Chondrocyte (in vitro differentiated cells): ENCODE results near the gene RNPS1. TPM values are rescaled to one million over a fixed set of nuclear protein-coding genes. Genes with fewer than 3 reads are reported as not detected.

Source experiments
- DNase-seq: peaks from one replicate; pipeline ENCODE4 v3.0.0; 2021; ENCODE audit warnings: mixed read lengths, low spot score
- H3K27ac Mint-ChIP-seq: one replicate; pipeline ENCODE4 v1.8.0; 2021; ENCODE audit warnings: mild to moderate bottlenecking, moderate library complexity, mixed read lengths; ENCODE audit not compliant: unreplicated experiment
- H3K27me3 Mint-ChIP-seq: 2 replicates; pipeline ENCODE4 v1.8.0; 2021; ENCODE audit warnings: low read depth, mixed read lengths
- H3K36me3 Mint-ChIP-seq: 2 replicates; pipeline ENCODE4 v1.8.0; 2021; ENCODE audit warnings: low read depth, mixed read lengths
- H3K4me1 Mint-ChIP-seq: 2 replicates; pipeline ENCODE4 v1.8.0; 2021; ENCODE audit warnings: low read depth, mild to moderate bottlenecking, mixed read lengths
- H3K4me3 Mint-ChIP-seq: one replicate; pipeline ENCODE4 v1.8.0; 2021; ENCODE audit warnings: mild to moderate bottlenecking, moderate library complexity, mixed read lengths; ENCODE audit not compliant: unreplicated experiment
- H3K9me3 Mint-ChIP-seq: 2 replicates; pipeline ENCODE4 v1.8.0; 2021; ENCODE audit warnings: low read depth, mixed read lengths
- CTCF ChIP-seq: fragments of 200-600 bp; sonication (generic); IDR thresholded peaks from 2 replicates; pipeline ENCODE4 v1.5.0; 2021; ENCODE audit warnings: antibody characterized with exemption, mild to moderate bottlenecking, moderate library complexity
- total RNA-seq: library from RNA; stranded (reverse); gene quantifications from 3 replicates; pipeline ENCODE4 v1.2.1, GENCODE V29; 2021

The RNPS1 gene
- total RNA-seq, 1 donor from 2014 or later, result 109 TPM

- Mint-ChIP-seq H3K27me3 (no peaks in the 10 kb centered on the region), H3K4me1 (peaks cover 39% of the 10 kb centered on the region), H3K36me3 (peaks cover 7% of the 10 kb centered on the region), H3K4me3 (no peak within 1 kb of the TSS), H3K27ac (no peak within 1 kb of the TSS), H3K9me3 (no peaks in the 10 kb centered on the region)
- no peak for DNase-seq
- no peak for TF ChIP-seq CTCF
Measured at GRCh38 chr16:2210386-2211365, 57.2 kb downstream of the RNPS1 start, which contains the start of gene BRICD5. Gene BRICD5, minus strand, starts transcription at chr16:2210863. Its CDS starts 30 bp downstream, at chr16:2210833.

- no peak for TF ChIP-seq CTCF
Measured at GRCh38 chr16:2210009-2210332, 58.0 kb downstream of the RNPS1 start.

GRCh38 chr16:2209258-2210008, 58.5 kb downstream of the RNPS1 start:
- H3K27ac Mint-ChIP-seq, result no peak overlapping the region
- no peak for DNase-seq

More at GRCh38 chr16:2210009-2210332, 58.0 kb downstream of the RNPS1 start:
- H3K9me3 Mint-ChIP-seq, result no peaks in the 10 kb centered on the region
- H3K27ac Mint-ChIP-seq, result no peak overlapping the region
- peaks cover 36% of the 10 kb centered on the region for H3K4me1 Mint-ChIP-seq
- H3K27me3 Mint-ChIP-seq, result no peaks in the 10 kb centered on the region
- H3K4me3 Mint-ChIP-seq, result no peak overlapping the region
- no peak for DNase-seq
- H3K36me3 Mint-ChIP-seq, result peaks cover 7% of the 10 kb centered on the region

DNA sequence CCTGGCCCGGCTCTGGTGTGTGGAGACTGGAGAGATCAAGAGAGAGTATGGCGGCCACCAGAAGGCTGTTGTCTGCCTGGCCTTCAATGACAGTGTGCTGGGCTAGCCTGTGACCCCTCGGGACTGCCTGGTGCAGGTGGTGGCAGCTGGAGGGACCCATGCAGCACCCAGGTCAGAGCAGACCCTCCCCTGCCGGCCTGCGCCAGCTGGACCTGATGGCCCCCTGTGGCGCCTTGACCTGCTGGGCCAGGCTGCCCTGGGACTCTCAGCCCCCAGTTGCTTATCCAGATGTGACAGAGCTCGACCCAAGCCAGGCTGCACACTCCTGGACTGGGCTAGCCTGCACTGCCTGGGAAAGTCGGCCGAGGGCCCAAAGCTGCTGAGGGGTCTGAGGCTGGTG, 59.2 kb downstream of the RNPS1 start:
- Mint-ChIP-seq H3K4me1 (peaks cover 42% of the 10 kb centered on the region), H3K27ac (no peak overlapping the region), H3K27me3 (no peaks in the 10 kb centered on the region), H3K36me3 (peaks cover 7% of the 10 kb centered on the region), H3K9me3 (no peaks in the 10 kb centered on the region), H3K4me3 (no peak overlapping the region)
- TF ChIP-seq CTCF, result no peak
- DNase-seq, result no peak

More at GRCh38 chr16:2209258-2210008, 58.5 kb downstream of the RNPS1 start:
- Mint-ChIP-seq H3K36me3 (peaks cover 7% of the 10 kb centered on the region), H3K27me3 (no peaks in the 10 kb centered on the region), H3K4me1 (peaks cover 40% of the 10 kb centered on the region), H3K9me3 (no peaks in the 10 kb centered on the region), H3K4me3 (no peak overlapping the region)
- TF ChIP-seq CTCF, result no peak

DNA sequence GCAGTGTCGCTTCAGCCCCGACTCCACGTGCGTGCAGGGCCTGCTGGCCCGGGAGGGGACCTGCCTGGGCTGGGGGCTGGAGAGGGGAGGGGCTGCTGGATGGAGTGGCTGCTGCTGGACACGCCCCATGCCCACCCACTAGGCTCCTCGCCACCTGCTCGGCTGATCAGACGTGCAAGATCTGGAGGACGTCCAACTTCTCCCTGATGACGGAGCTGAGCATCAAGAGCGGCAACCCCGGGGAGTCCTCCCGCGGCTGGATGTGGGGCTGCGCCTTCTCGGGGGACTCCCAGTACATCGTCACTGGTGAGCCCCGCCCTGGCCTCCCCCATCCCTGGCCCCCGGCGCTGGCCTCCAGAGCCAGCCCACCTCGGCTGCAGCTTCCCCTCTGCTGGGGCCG, 59.6 kb downstream of the RNPS1 start:
- Mint-ChIP-seq H3K4me1 (peaks cover 37% of the 10 kb centered on the region), H3K27me3 (no peaks in the 10 kb centered on the region), H3K36me3 (peaks cover 7% of the 10 kb centered on the region), H3K9me3 (no peaks in the 10 kb centered on the region), H3K4me3 (no peak overlapping the region), H3K27ac (no peak overlapping the region)
- no peak for DNase-seq
- TF ChIP-seq CTCF, result no peak
